ENCODE measurements around the gene CACNA1D.

- TF ChIP-seq POLR2A (IDR thresholded peaks at IDR 0.05; ENCODE audit: low read depth, low read length), result no peak
- TF ChIP-seq POLR2AphosphoS5 (IDR thresholded peaks at IDR 0.05; ENCODE audit: low read depth, low read length), result no peak
- no peak for TF ChIP-seq TAF1 (IDR thresholded peaks at IDR 0.05; ENCODE audit: borderline replicate concordance, low read depth, low read length)
Observed at GRCh38 chr3:53803816-53804695, 309.6 kb downstream of the CACNA1D start.

All from GM12892 (cell line).